GM21723 (cell line): ENCODE data around the gene ANGPTL1.
"Not testable (repeated sequence)": the region's sequence is repeated elsewhere in the genome, so short reads cannot be mapped to it uniquely, and the experiment has no call there.

Experiments
- ATAC-seq: cut with Tn5 transposase; IDR thresholded peaks from one replicate; pipeline ENCODE4 v1.9.1; 2021; ENCODE audit warnings: mild to moderate bottlenecking, moderate library complexity; ENCODE audit not compliant: unreplicated experiment

Gene ANGPTL1

DNA sequence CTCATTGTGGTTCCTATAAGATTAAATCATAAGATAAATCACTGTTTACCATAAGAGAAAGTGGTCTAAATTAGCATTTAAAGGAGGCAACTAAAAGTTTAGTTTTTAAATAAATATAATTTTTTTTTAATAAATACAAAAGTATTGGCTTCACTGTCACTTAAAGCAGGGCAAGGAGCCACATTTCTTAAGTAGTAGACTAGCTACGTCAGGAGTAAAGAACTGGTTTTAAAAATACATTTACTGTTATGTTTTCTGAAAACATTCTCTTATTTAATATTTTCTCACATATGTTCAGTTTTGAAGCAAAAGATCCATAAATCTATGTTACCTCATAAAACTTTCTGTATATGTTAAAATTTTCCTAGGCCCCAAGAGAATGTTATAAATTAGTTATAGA is 2.2 kb downstream of the ANGPTL1 start:
- ATAC-seq: no peak

DNA sequence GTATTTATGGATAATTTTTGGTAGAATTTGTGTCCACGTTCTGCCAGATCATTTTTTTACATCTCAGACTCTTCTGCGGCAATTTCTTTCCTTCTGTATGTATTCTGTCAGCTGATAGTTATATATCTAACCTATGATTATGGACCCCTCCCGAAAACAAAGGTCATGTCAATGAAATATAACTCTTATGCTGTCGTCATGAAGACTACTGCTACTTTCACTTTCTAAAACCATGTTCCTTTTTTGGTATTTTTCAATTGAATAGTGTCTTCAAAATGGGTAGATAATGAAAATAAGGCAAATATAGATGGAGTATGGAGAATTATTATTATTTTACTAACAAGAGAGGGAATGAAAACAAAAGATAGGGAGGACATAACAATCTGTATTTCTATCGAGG is 3.2 kb downstream of the ANGPTL1 start:
- no peak for ATAC-seq

DNA sequence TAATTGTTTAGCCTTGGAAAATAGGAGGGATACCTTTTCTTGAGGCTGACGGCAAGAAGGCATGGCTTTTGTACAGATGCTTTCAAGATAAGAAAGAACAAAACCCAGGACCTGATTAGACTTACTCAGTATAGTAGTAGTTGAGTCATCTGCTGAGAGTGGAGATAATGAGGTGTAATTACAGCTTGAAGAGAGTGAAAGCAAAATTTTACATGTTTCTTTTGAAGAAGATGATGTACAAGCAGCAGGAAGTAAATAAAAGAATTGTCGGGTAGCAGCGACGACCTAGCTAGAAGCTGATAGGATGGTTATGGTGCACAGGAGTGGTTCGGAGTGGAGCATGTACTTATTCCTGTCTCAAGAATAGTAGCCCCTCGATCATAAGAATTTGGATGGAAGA is 6.6 kb downstream of the ANGPTL1 start:
- ATAC-seq: no peak

DNA sequence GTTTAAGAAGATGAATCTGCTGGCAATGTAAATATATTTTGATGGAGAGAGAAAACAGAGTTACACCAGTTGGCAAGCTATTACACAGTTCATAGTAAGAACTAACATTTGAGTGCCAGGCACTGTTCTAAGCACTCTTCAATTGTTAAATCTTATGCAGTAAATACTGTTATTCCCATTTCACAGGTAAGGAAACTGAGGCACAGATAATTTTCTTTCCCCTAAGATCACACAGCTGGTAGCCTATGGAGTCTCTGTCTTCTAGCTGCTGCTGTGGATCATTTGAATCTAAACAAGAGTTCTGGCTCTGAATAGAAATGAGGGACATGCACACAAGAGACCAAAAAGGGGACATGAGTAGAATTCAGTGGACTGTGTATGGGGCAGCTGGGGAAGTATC is 8.0 kb downstream of the ANGPTL1 start:
- ATAC-seq: no peak

DNA sequence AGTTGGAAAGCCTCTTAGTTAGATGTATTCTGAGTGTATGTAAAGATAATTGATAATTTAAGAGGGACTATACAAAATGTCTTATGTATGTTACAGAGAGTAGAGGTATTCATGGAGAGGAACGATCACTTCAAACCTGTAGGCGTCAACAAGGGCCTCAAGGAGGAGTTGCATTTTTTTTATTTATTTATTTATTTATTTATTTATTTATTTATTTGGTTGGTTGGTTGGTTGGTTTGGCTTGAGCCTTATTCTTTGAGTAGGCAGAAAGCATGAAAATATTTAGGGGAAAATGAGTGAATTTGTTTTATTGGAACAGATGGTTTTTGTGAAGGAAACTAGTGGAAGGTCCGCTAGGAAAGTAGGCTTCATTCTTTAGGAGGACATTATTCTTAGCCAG is 8.5 kb downstream of the ANGPTL1 start:
- no peak for ATAC-seq

DNA sequence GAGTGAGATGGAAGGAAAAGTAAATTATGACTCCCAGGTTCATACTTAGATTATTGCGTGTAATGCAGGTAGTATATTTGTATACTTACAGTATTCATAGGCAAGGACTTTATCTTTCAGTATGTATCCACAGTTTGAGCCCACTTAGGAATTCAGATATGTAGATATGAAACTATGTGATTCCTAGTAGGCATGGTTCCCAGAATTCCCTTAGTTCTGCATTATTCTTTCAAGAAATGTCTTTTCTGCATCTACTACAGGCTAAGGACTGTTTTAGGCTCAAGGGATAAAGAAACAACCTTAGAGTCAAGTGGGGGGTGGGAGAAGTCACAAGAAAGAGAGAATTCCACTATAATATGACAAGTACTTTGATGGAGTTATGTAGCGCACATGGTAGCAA is 13.8 kb downstream of the ANGPTL1 start:
- ATAC-seq: no peak

DNA sequence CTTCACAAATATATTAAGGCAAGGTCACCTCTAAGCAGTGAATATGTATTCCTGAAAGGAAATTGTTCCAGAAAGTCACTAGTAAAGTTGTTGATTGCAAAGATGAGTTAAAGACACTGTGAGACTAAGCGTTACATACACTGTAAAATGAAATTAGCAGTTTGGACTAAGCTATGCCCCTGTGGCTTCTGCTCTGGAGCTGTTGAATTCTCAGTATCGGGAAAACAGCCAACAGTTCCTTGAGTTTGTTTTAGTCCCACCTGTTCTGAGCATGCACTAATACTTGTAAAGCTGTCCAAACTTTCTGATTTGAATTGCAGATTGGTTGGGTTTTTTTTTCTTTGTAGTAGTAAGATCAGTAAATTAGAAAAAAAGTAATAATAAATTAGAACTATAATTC is 21.0 kb downstream of the ANGPTL1 start:
- no peak for ATAC-seq

DNA sequence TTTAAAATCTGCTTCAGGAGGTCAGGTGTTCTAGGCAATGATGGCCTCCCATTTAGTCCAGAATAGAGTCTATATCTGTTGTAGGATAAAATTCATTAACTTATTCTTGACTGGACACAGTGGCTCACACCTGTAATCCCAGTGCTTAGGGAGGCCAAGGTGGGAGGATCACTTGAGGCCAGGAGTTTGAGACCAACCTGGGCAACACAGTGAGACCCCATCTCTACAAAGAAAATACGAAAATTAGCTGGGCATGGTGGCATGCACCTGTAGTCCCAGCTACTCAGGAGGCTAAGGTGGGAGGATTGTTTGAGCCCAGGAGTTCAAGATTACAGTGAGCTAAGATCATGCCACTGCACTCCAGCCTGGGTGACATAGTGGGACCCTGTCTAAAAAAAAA is 23.0 kb downstream of the ANGPTL1 start:
- ATAC-seq: not testable (repeated sequence)

DNA sequence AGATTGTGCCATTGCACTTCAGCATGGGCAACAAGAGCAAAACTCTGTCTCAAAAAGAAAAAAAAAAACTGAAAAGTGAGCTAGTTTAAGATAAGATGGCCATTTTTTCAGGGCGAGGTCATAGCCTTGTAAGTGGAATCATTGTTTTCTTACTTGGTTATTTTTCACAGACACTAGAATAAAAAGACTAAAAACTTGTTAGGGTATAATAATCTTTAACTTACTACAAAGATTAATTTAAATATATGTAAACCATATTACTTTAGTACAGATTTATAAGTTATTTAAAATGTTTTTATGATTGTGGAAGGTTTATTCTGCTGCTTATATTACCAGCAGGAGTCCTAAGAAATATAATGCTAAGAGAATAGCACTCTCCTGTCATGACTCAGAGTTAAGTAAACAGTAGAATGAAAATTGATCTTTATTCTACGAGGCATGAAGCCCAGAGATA is 23.5 kb downstream of the ANGPTL1 start:
- ATAC-seq: no peak

DNA sequence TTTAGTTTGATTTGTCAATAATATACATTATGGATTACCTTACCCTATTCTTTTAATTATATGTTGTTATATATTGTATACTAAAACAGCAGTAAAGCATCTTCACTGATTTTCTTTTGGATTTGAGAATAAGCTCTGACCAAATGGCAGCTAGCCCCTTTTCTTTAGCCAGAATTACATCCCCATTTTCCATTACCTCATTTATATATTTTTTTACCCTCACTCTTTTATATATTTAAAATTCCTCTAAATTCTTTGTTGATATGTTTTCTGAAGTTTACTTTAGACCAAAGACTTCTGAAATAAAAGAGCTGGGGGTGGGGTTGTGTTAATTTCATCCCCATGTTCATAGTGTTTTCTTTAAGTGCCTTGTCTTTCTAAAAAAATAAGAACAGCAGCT is 24.6 kb downstream of the ANGPTL1 start:
- no peak for ATAC-seq

DNA sequence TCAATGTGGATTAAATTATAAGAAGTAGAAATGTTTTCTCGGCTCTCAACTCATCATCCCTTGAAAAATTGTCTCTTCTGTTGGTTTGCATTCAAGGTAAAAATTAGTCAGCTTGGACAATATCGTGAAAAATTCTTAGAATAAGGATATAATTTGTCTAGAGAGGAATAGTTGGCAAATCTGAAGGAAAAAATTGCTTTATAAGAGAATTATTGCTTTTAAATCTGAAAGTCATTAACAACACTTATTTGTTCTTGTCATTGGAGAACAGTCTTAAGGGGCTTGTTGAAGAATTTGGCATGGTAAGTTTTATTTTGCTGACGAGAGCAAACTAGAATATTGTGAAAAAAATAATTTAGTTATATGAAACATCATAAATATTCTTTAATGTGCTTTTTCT is 26.4 kb downstream of the ANGPTL1 start:
- no peak for ATAC-seq

DNA sequence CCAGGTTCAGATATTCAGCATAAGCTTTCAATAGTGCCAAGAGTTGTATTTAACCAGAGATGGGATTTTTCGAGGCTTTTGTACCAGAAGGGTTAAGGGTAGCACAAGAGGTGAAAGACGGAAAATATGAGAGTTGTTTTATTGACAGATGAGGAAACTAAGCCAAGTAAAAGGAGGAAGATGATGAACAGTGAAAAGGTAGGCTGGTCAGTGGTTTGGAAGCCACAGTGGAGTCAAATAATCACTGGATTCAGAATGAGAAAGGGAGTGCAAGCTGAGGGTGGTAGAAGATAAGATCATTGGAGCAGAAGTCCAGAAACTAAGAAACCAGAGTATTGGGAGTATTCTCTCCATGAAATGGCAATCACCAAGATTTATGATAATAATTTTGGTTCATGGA is 45.7 kb downstream of the ANGPTL1 start:
- no peak for ATAC-seq

DNA sequence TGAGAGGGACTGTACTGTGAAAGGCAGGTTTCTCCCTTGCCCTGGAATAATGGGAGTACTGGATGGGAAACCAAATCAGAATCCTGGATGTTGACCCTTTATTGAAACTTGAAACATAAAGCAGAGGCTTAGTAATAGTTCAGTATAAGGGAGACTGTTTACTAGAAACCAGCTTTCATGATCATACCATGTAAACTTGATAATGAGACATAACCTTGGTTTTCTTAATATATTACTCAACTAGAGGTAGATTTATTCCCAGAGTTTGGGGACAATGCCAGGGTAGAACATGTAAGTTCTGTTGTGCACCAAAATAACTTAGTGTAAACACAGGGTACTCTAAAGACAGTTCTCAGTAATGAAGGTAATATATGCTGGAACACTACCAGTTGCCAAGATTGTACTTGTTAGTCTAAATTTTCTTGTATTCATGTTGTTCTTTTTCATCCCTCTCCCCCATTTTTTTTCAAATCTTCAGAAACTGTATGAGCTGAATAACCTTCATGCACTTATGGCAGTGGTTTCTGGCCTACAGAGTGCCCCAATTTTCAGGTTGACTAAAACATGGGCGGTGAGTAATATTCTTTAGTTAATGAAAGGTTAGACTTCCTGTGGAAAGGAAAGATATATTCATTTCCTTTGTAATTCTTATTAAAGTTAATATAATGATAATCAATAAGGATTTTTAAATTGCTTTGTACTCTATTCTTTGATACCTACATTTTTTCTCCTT is 49.6 kb downstream of the ANGPTL1 start:
- ATAC-seq: no peak

DNA sequence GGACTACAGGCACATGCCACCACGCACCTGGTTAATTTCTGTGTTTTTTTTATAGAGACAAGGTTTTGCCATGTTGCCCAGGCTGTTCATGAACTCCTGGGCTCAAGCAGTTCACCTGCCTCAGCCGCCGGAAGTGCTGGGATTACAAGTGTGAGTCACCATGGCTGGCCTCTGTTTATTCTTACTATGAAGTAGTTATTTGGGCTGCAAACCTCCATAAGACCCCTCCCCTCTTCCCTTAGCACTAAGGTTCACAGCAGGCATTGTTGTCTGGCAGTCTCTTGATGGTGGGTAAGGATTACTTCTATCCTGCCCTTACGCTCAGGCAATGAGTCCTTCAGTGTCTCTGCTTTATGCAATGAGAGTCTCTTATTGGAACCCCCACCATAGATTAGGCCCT is 51.8 kb downstream of the ANGPTL1 start:
- no peak for ATAC-seq

DNA sequence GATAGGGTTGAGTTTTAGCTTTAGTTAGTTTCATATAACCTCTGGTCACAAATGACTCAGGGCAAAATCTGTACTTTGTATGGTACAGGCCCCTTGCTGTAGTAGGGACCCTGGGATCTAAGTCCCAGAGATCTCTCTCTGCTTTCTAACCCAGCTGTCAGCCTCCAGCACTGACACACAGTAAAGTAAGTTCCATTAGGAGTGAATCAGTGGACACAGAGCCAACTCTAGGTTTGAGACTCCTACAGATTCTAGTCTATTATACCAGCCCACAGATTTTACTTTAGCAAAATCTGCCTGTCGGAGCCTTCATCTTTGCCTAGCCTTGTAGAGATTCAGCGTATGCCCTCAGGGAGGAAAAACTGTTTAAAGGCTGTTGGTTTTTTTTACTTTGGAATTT is 52.5 kb downstream of the ANGPTL1 start:
- no peak for ATAC-seq

DNA sequence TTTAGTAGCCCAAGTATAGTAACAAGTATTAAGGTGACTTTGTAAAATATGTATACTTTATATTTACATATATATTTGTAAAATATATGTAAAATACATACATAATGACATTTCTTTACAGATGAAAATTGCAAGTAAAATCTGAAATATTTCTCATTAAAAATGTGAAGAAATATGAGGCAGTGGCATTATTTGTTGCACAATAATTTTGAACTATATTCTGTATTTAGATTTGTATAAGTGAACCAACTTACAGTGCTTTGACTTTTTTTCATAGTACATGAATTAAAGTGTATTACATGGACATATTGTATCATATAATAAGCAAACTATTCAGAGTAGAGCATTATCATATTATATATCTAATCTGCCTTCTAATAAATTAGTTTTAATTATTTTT is 60.3 kb downstream of the ANGPTL1 start:
- no peak for ATAC-seq

DNA sequence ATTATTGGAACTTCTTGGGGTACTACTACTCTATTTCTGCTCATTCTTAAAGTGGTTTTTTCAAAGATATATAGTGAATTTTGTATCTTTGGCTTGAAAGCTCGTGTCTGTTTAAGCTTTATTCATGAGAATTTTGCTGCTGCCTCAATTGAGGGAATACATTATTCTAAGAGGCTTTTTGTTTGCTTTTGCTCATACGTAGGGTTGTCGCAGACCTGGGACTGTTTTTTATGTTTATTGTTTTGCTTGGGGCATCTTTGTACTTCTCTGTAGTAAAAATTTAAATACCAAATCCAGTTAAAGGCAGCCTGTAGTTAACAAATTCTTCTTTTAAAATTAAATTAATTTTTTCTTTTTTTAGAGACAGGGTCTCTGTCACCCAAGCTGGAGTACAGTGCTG is 62.3 kb downstream of the ANGPTL1 start:
- no peak for ATAC-seq

DNA sequence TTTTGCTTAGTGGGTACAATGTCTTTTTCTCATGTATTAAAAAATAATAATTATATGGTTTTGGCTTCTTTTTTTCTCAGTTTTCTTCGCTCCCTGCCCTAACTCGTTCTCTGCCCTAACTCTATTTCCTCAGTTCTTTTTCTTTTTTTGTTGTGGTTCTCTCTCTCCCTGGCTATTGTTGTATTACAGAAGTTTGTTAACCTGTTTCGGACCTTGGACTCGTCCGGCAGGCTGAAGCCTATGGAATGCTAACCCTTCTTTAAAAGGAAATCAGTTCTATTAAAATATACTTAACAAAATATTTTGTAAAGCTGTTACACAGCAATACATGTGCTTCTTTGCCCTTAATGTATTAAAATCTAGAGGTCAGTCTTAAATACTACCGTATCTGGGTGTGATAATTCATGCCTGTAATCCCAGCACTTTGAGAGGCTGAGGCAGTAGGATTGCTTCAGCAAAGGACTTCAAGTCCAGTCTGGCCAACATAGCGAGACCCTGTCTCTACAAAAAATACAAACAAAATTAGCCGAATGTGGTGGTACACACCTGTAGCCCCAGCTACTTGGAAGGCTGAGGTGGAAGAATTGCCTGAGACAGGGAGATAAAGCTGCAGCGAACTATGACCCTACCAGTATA is 64.1 kb downstream of the ANGPTL1 start:
- no peak for ATAC-seq

DNA sequence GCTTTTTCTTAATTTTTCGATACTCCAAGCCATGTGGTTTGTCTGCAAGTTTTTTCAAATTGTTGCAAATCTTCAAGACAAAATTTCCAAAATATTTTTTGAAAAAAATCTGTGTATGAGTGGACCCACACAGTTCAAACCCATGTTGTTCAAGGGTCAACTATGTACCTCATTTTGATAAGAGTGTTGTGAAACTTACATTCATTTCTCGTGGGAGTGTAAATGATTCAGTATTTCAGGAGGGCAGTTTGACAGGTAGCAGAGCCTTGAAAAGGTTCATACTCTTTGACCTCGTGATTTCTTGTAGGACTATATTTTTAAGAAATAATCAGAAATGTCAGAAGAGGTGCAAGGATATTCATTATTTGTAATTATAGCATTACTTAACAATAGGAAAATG is 68.0 kb downstream of the ANGPTL1 start:
- no peak for ATAC-seq
